Vagina (tissue), 2 donors: ENCODE measurements around the gene CADPS2. TPM values are rescaled to one million over a fixed set of nuclear protein-coding genes. Genes with fewer than 3 reads are reported as not detected.

Experiments
- DNase-seq, 2 donors: peaks; one replicate each; pipeline ENCODE4 v3.0.0-alpha.2; 2017; ENCODE audit errors: extremely low spot score in 2 of 2
- H3K27ac ChIP-seq: fragments of 200-600 bp; sonication (generic); one replicate; pipeline ENCODE4 v1.5.1; 2019
- H3K27me3 ChIP-seq: fragments of 200-600 bp; sonication (generic); one replicate; pipeline ENCODE4 v1.5.1; 2019
- H3K36me3 ChIP-seq, 2 donors: fragments of 200-600 bp; sonication (generic); one replicate each; pipeline ENCODE4 v1.5.1; 2017 to 2019
- H3K4me1 ChIP-seq: fragments of 200-600 bp; sonication (generic); one replicate; pipeline ENCODE4 v1.5.1; 2019
- H3K4me3 ChIP-seq, 2 donors: fragments of 200-600 bp; sonication (generic); 1 replicate in 1 of 2; 2 replicates in 1 of 2; pipeline ENCODE4 v1.5.1; 2016 to 2019
- H3K9me3 ChIP-seq: fragments of 200-600 bp; sonication (generic); one replicate; pipeline ENCODE4 v1.5.1; 2019
- POLR2A ChIP-seq, 2 donors: fragments of 450-650 bp; IDR thresholded peaks; one replicate each; pipeline ENCODE4 v1.6.1; 2017; ENCODE audit warnings: antibody characterized with exemption in 2 of 2, mild to moderate bottlenecking in 2 of 2, moderate library complexity in 2 of 2
- POLR2AphosphoS5 ChIP-seq, 2 donors: sonication (generic); formaldehyde crosslinking; IDR thresholded peaks; one replicate each; pipeline ENCODE4 v1.9.0; 2017; ENCODE audit warnings: antibody characterized with exemption in 2 of 2, mild to moderate bottlenecking in 2 of 2, low read depth in 1 of 2; ENCODE audit not compliant: insufficient read depth in 1 of 2
- intact Hi-C: fragments of 100-400 bp; cut with DNase I; formaldehyde crosslinking; loops from one replicate; pipeline ENCODE4 v1.15.1; 2023
- total RNA-seq: library from RNA; depleted of rRNA; stranded (reverse); fragments of >200 nt; gene quantifications from one replicate; pipeline ENCODE4 v1.2.3, GENCODE V29; 2016
- TF ChIP-seq, protein P1 (sequence below), 3 experiments: fragments of 450-650 bp in 2 of 3; fragments of 200-600 bp in 1 of 3; sonication (generic) in 1 of 3; IDR thresholded peaks; one replicate each; pipeline ENCODE4 v1.5.1; 2017 to 2019; ENCODE audit warnings: antibody characterized with exemption in 3 of 3, mild to moderate bottlenecking in 2 of 3, moderate library complexity in 2 of 3

Gene CADPS2
- total RNA-seq, 1 donor from 2014 or later = 25.5 TPM

DNA sequence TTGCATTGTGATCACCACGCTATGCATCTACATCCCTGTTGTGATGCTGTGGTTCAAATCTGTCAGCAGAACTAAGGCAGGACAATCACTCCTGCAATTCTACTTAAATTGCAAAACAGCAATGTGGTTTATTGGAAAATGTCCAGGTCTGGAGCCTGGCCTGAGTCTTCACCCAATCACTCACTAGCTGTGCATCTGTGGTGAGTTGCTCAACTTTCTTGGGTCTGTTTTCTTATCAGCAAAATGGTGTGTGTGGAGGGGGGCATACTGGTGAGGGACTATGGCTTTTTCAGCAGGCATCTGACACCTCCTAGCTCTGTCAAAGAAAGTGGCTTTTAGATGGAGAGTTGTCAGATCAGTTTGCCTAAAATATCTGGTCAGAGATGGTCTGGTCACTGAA lies 473.4 kb downstream of the CADPS2 start:
- Histone ChIP-seq H3K4me1 (no peaks in the 10 kb centered on the region), H3K27me3 (no peaks in the 10 kb centered on the region), H3K9me3 (no peaks in the 10 kb centered on the region), H3K36me3 (no peaks in the 10 kb centered on the region), H3K27ac (no peak overlapping the region), H3K4me3 (no peak overlapping the region)
- DNase-seq = no peak
- intact Hi-C loops = no loop called here
- TF ChIP-seq POLR2AphosphoS5 (IDR thresholded peaks at IDR 0.05; ENCODE audit: insufficient read depth in 1 of 2, low read depth in 1 of 2) (no peak), POLR2A (IDR thresholded peaks at IDR 0.05) (no peak)
- TF ChIP-seq, protein P1, sequence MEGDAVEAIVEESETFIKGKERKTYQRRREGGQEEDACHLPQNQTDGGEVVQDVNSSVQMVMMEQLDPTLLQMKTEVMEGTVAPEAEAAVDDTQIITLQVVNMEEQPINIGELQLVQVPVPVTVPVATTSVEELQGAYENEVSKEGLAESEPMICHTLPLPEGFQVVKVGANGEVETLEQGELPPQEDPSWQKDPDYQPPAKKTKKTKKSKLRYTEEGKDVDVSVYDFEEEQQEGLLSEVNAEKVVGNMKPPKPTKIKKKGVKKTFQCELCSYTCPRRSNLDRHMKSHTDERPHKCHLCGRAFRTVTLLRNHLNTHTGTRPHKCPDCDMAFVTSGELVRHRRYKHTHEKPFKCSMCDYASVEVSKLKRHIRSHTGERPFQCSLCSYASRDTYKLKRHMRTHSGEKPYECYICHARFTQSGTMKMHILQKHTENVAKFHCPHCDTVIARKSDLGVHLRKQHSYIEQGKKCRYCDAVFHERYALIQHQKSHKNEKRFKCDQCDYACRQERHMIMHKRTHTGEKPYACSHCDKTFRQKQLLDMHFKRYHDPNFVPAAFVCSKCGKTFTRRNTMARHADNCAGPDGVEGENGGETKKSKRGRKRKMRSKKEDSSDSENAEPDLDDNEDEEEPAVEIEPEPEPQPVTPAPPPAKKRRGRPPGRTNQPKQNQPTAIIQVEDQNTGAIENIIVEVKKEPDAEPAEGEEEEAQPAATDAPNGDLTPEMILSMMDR (IDR thresholded peaks at IDR 0.05) = no peak

DNA sequence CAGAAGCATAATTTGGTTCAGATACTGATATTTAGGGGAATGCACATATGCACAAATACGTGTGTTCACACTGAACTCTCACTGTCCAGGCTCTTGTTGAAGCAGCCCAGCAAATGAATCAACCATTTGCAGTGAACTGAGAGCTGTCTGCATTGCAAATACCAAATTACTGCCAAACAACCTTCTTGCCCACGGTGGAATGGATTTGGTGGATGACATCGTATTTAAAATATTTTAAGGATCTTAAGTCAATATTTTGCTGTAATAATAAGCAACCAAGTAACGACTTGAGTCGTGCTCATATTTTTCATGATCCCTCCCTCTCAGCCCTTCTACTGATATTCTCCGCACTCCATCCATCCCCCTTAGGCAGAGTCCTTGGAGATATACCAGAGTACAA lies 473.8 kb downstream of the CADPS2 start:
- Histone ChIP-seq H3K36me3 (no peaks in the 10 kb centered on the region), H3K27ac (no peak overlapping the region), H3K4me1 (no peaks in the 10 kb centered on the region), H3K9me3 (no peaks in the 10 kb centered on the region), H3K4me3 (no peak overlapping the region), H3K27me3 (no peaks in the 10 kb centered on the region)
- intact Hi-C loops = no loop called here
- no peak for DNase-seq
- TF ChIP-seq POLR2A (IDR thresholded peaks at IDR 0.05) = no peak
- TF ChIP-seq, protein P1 (IDR thresholded peaks at IDR 0.05) = no peak
- TF ChIP-seq POLR2AphosphoS5 (IDR thresholded peaks at IDR 0.05; ENCODE audit: insufficient read depth in 1 of 2, low read depth in 1 of 2) = no peak

DNA sequence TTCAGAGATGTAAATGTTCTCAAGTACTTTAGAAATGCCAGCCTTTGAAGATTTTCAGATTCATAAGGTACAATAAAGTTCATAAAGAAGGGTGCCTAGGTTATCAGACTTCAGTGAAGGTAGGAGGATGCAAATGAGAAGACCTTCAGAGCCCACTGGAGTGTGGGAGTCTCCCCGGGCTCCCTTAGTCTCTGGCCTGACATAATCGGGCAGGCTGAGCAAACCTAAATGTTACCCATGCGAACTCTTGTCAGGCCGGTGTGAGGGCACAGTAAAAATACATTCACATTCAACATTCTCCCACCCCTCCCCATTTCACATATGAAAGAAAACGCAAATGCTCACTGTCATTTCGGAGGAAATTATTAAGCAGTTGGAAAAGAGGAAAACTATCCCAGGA lies 479.1 kb downstream of the CADPS2 start:
- Histone ChIP-seq H3K9me3 (no peaks in the 10 kb centered on the region), H3K27ac (no peak overlapping the region), H3K27me3 (no peaks in the 10 kb centered on the region), H3K36me3 (no peaks in the 10 kb centered on the region), H3K4me3 (no peak overlapping the region), H3K4me1 (no peaks in the 10 kb centered on the region)
- TF ChIP-seq POLR2AphosphoS5 (IDR thresholded peaks at IDR 0.05; ENCODE audit: insufficient read depth in 1 of 2, low read depth in 1 of 2) (no peak), POLR2A (IDR thresholded peaks at IDR 0.05) (no peak)
- TF ChIP-seq, protein P1 (IDR thresholded peaks at IDR 0.05) = no peak
- intact Hi-C loops = no loop called here
- no peak for DNase-seq

DNA sequence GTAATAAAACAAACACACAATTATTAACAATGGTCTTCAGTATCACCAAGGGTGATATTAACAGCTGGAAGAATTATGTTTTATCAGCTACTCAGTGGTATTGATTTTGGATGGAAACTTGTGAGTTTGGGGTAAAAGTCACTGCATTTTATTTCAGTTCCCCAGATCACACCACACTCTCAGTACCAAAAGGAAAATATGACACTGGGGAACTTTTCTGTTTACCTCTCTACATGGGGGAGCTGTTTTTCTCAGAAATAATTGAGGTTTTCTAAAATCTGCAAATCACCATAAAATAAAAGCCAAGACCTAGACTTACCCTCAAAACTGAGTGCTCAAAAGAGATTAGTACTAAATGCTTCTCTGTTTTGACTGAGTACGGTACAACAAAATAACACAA lies 483.1 kb downstream of the CADPS2 start:
- no peaks in the 10 kb centered on the region for H3K36me3 ChIP-seq
- intact Hi-C loops = no loop called here
- TF ChIP-seq, protein P1 (IDR thresholded peaks at IDR 0.05) = no peak
- no peak for TF ChIP-seq POLR2A (IDR thresholded peaks at IDR 0.05)
- no peak for TF ChIP-seq POLR2AphosphoS5 (IDR thresholded peaks at IDR 0.05; ENCODE audit: insufficient read depth in 1 of 2, low read depth in 1 of 2)

DNA sequence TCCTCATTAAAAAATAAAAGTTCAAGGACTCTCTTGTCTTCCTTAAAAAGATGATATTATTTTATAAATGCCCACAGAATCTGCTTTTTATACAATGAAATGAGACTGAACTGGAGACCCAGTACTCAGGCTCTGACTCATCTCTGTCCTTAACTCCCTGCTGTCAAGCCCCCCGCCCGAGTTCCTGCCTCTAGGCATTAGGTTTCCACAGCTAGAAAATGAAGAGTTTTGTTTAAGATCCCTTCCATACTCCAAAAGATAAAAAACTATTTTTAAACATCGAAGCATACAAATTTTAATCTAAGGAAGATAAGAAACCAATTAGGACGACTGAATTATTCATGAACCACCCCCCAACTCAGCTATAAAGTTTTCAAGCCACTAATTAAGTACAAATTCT lies 484.0 kb downstream of the CADPS2 start:
- intact Hi-C loops = no loop called here
- Histone ChIP-seq H3K9me3 (no peaks in the 10 kb centered on the region), H3K27me3 (no peaks in the 10 kb centered on the region), H3K27ac (no peak overlapping the region), H3K4me3 (no peak overlapping the region), H3K4me1 (no peaks in the 10 kb centered on the region), H3K36me3 (no peaks in the 10 kb centered on the region)
- TF ChIP-seq POLR2A (IDR thresholded peaks at IDR 0.05) = no peak
- TF ChIP-seq, protein P1 (IDR thresholded peaks at IDR 0.05) = no peak
- TF ChIP-seq POLR2AphosphoS5 (IDR thresholded peaks at IDR 0.05; ENCODE audit: insufficient read depth in 1 of 2, low read depth in 1 of 2) = no peak
- DNase-seq = no peak

More for the DNA sequence above, 483.1 kb downstream of the CADPS2 start:
- Histone ChIP-seq H3K4me3 (no peak overlapping the region), H3K9me3 (no peaks in the 10 kb centered on the region), H3K4me1 (no peaks in the 10 kb centered on the region), H3K27ac (no peak overlapping the region), H3K27me3 (no peaks in the 10 kb centered on the region)
- no peak for DNase-seq
